ENCODE results near the gene ENDOD1.

- TF ChIP-seq, protein P1, sequence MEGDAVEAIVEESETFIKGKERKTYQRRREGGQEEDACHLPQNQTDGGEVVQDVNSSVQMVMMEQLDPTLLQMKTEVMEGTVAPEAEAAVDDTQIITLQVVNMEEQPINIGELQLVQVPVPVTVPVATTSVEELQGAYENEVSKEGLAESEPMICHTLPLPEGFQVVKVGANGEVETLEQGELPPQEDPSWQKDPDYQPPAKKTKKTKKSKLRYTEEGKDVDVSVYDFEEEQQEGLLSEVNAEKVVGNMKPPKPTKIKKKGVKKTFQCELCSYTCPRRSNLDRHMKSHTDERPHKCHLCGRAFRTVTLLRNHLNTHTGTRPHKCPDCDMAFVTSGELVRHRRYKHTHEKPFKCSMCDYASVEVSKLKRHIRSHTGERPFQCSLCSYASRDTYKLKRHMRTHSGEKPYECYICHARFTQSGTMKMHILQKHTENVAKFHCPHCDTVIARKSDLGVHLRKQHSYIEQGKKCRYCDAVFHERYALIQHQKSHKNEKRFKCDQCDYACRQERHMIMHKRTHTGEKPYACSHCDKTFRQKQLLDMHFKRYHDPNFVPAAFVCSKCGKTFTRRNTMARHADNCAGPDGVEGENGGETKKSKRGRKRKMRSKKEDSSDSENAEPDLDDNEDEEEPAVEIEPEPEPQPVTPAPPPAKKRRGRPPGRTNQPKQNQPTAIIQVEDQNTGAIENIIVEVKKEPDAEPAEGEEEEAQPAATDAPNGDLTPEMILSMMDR (IDR thresholded peaks at IDR 0.05), result no peak
- TF ChIP-seq POLR2AphosphoS5 (IDR thresholded peaks at IDR 0.05), result no peak
Measured at GRCh38 chr11:95142431-95142830, 52.8 kb downstream of the ENDOD1 start.

Data from prostate gland (tissue), 2 donors.